SKM-1 treated with dmso at 0.1 percent for 144 hours (cell line): ENCODE data around the gene S100A16.
A peak's percentile ranks its signal among the peaks of the same experiment; 100 is the strongest.

Experiments
- DNase-seq: peaks from one replicate; lab custom pipeline; 2025; ENCODE audit not compliant: unreplicated experiment; lab: John Stamatoyannopoulos, UW

The S100A16 gene

GRCh38 chr1:153616144-153616916 is 3.4 kb upstream of the S100A16 start, which contains the start of gene S100A14:
TSS of gene S100A14 (minus strand) at chr1:153616325. CDS start at chr1:153615858, 467 bp downstream.
- DNase-seq, result no peak

DNA sequence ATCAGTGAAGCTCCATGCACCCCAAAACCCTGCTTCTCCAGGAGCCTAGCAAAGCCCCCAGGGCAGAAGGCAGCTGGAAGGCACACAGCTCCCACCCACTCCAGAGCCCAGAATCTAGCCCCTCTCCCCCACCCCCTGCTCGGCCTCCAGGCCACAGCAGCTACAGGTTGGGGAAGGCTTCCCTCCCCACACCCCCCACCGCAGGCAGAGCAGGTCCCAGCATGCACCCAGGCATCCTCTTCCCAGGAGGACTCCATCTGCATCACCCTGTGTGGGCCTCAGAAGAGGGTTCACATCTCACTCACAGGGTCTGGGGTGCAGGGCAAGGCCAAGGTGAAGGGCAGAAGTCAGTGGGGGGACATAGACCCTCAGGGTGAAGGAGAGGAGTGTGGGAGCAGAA is 2.5 kb upstream of the S100A16 start:
- no peak for DNase-seq

- no peak for DNase-seq
Measured at GRCh38 chr1:153614906-153615305, 2.0 kb upstream of the S100A16 start.

DNA sequence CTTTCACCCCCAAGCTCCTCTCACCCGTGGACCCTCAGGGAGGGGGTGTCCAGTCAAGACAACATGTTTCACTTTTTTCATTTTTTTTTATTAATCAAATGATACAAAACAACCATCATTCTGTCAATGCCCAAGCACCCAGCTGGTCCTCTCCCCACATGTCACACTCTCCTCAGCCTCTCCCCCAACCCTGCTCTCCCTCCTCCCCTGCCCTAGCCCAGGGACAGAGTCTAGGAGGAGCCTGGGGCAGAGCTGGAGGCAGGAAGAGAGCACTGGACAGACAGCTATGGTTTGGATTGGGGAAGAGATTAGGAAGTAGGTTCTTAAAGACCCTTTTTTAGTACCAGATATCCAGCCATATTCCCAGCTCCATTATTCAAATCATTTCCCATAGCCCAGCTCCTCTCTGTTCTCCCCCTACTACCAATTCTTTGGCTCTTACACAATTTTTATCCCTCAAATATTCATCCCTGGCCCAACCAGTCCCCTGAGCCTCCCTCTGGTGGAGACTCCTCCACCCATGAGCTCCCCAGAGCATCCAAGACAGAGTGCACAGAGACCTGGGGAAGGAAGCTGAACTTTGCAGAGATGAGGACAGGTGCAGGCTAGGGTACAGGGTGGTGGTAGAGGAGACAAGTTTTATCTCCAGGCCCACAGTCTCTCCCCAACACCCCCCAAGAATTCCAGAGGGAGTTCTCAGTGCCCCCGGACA is 1.4 kb upstream of the S100A16 start:
- no peak for DNase-seq

GRCh38 chr1:153613406-153613805 is 469 bp upstream of the S100A16 start:
- no peak for DNase-seq

GRCh38 chr1:153612111-153612754 is 704 bp downstream of the S100A16 start:
- DNase-seq, result no peak

- no peak for DNase-seq
Measured at GRCh38 chr1:153611356-153611755, 1.6 kb downstream of the S100A16 start.

DNA sequence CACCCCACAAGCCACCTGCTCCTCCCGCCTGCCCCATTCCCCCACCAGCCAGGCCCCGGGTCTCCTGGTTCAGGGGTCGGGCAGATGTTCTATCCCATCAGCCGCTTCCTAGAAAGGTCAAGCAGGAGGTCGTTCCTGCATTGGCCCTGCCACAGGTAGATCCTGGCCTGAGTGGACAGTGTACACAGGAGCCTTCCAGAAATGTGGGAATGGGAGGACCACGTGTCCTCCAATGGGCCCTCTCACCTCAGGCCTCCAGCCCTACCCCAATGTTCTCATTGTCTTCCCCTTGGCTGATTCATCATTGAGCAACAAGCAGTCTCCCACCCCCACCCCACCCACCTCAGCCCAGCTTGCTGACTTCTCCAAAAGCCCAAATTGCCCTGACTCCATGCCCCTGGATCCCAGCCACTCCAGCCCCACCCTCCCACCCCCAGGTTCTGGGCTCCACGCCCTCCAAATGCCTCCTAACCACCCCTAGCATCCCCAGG is 2.1 kb downstream of the S100A16 start:
- DNase-seq, result no peak

DNA sequence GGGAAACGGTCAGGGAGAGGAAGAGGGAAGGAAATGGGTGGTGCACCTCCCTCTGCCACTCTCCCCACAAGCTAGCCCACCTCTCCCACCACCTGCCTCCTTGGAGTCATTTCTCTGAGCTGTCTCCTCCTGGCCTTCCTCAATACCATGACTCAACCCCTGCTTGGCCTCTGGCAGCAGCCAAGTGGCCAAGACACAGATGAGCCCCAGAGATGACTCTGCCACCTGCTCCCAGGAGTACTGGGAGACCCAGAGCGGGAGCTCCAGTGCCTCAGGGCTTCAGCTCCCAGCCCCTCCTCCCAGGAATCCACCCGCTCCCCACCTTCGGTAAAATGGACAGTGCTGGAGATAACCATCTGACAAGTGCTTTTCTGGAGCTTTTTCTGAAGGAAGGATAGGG is 2.6 kb downstream of the S100A16 start:
- DNase-seq, result peak; percentile 32

DNA sequence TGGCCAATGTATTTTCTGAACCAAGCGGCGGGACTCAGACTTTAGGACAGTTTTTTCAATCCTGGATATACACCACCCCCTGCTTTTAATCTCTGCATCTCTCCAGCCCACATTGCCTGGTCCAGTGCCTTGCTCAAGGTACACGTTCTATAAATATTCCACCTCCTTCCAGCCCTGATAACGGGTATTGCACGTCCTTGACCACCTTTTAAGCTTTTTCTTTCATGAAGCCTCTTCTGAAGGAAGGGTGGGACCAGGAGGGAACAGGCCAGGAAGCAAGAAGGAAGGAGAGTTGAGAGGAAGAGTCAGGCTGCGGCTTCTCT is 3.4 kb downstream of the S100A16 start:
- DNase-seq, result no peak

GRCh38 chr1:153608742-153609584 is 4.0 kb downstream of the S100A16 start:
- DNase-seq, result peak; percentile 48

DNA sequence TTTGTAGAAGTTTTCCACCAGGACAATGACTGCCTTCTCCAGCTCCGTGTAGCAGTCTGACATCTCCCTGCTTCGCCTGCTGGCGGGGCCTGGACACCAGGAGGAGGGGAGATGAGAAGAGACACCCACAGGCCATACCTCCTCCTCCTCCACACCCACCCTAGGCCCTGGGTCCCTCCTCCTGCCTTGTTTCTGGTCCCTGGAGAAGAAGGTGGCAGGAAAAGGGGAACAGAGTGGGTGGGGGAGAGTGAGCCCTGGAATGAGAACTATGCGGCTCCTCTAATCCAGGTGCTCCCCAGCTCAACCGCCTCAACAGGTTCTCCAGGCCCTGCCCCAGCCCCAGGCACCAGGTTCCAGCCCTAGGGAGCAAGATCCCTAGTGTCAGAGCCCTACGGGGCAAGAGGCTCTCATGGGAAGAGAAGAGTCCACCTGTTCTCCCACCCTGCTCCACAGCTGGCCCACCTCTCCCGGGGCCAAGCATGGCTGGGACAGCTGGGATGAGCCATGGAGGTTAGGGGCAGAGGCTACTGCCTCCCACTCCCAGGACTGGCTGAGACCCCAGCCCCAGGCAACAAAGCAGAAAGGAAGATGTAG is 4.8 kb downstream of the S100A16 start:
- no peak for DNase-seq

DNA sequence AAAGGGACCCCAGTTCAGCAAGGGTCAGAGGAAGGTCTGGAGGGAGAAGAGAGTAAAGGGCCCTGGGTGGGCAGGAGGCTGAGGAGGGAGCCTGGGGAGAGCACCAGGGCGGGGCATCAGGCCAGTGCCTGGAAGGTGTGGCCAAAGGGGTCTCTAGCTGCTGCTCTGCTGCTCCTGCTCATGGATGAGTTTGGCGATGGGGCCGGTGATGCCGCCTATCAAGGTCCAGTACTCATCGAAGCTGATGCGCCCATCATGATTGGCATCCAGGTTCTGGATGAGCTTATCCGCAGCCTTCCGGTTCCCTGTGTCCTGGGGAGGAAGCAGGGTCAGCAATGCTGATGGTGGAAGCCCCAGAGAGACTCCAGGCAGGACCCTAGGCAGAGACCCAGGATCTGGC is 5.6 kb downstream of the S100A16 start:
- no peak for DNase-seq

GRCh38 chr1:153606194-153606593 is 6.7 kb downstream of the S100A16 start:
- DNase-seq, result no peak

DNA sequence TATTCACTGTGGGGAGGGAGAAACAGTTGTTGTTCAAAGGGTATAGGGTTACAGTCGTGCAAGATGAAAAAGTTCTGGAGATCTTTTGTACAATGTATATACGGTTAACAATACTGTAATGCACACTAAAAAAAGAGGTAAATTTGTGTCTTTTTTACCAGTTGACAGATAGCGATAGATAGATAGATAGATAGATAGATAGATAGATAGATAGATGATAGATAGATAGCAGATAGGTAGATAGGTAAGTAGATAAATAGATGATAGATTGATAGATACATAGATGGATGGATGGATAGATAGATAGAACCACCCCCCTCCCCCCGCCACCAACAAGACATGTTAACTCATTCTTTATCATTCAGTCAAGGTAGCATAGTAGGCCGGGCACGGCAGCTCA is 10.2 kb downstream of the S100A16 start:
- DNase-seq, result no peak

DNA sequence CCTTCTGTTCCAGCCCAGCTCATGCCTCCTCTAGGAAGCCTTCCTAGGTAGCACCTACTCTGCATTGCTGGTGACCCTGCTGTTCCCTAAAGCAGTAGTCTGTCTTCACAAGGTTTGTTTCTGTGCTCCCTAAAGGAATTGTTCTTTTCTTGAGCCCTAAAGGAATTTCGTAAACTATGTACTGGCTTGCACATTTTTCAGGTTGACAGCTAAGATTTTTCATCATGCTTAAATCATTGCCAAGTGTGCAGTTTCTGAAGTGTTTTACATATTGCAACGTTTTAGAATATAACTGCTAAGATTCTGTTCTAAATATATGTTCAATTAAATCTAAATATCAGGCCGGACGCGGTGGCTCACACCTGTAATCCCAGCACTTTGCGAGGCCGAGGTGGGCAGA is 13.1 kb downstream of the S100A16 start:
- no peak for DNase-seq

GRCh38 chr1:153598309-153599172 is 14.4 kb downstream of the S100A16 start:
- peak; percentile 98 for DNase-seq

- no peak for DNase-seq
Measured at GRCh38 chr1:153597206-153597605, 15.7 kb downstream of the S100A16 start.

DNA sequence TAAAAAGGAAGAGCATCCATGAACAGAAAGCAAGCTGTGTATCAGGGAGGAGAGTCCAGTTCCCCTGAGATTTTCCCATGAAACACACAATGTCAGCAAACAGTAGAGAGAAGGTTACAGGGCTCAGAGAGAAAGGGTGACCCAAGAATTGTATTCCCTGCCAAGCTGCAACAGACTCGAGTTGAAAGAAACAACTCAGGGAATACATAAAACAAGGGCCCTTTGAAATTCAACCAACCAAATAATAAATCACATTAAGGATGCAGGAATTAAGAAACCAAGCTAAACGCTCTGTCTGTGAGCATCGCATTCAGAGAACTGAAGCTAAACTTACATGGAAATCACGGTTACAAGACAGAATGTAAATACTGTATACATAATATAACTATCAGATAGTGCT is 20.2 kb downstream of the S100A16 start:
- no peak for DNase-seq

DNA sequence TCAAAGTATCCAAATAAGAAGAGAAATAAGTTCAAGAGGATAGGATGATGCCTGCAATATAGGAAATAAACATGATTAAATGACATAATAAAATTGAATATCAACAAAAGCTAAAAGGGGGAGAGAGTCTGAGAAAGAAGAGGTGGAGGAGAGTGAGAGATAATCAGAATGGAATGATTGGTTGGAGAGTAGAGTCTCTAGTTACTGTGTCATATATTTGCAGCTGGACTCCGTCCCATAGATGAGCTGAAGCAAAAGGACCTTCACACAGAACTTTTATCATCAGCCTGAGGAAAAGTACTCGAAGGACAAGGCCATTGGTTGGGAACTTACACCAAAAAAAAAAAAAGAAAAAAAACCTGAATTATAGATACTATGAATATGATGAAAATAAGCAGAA is 24.5 kb downstream of the S100A16 start:
- DNase-seq, result no peak
